T1000 (cell line): ENCODE results near the gene NUTF2.
"Not testable (repeated sequence)": the region's sequence is repeated elsewhere in the genome, so short reads cannot be mapped to it uniquely, and the experiment has no call there.

Experiments
- DNase-seq: peaks from one replicate; lab custom pipeline; 2025; ENCODE audit warnings: mixed read lengths; lab: John Stamatoyannopoulos, UW

Gene NUTF2

DNA sequence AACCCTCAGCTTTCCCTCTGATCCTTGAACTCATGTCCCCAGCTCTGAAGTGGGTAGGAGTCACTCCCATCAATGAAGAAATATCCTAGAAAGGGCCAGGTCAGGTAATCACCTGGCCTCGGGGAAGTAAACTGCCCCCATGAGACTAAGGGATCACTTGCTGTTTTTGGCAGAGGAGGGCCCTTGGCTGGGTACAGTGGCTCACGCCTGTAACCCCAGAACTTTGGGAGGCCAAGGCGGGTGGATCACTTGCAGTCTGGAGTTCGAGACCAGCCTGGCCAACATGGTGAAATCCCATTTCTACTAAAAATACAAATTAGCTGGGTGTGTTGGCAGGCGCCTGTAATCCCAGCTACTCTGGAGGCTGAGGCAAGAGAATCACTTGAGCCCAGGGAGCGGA is 17.3 kb downstream of the NUTF2 start:
- not testable (repeated sequence) for DNase-seq

- no peak for DNase-seq
These were observed 17.9 kb downstream of the NUTF2 start for GRCh38 chr16:67864594-67864993.

GRCh38 chr16:67865318-67865717 is 18.6 kb downstream of the NUTF2 start:
- no peak for DNase-seq

GRCh38 chr16:67868290-67868689 is 21.6 kb downstream of the NUTF2 start:
- no peak for DNase-seq

DNA sequence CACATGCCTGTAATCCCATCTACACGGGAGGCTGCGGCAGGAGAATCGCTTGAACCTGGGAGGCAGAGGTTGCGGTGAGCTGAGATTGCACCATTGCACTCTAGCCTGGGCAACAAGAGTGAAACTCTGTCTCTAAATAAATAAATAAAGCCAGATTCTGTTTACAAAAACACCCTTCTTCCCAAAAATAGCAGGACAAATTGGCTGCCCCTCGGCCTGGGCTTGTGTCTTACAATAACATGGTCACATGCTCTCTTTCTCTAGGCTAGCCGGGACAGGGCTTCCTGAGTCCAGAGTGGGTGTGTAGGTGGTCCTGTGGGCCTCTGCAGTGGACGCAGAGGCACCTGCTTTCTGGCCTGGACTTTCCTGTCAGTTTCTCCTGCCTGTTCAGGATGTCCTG is 22.9 kb downstream of the NUTF2 start:
- no peak for DNase-seq

DNA sequence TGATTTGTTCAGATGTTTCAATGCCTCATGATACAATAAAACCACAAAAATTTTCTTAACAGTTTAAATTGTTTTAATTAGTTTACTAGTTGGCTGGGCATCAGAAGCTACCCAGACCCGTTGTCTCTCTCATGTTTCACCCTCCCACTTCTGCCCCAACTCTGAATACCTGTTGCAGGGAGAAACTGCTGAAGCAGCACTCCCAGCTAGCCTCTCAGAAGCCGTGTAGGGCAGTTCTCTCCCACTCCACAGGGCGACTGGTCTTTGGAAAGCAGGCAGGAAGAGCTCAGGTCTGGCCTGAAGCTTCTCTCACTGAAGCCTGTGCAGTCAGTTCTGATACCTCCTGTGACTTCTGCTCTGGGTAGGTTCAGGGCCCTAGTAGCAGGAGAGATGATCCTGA is 24.5 kb downstream of the NUTF2 start:
- DNase-seq: no peak

DNA sequence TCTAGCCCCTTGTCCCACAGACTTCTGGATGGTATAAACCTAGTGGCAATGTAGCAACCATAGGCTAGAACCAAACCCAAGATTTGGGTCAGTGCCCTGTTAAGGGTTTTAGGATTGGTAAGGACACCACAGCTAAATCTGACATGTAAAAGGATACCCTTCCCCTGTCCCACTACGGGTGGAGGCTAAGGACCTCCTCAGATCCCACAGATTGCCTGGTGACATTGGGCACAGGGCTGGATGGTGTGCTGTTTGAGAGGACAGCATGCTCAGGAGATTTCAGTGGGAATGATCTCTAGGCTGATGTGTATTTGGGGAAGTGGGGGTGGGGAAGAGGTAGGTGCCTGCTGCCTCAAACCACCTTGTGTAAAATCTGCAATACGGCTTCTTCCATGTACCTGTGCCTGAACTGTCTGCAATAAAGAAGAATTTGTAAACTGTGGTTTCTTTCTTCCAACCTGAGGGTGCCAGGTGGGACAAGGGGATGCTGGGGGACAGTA is 25.4 kb downstream of the NUTF2 start:
- DNase-seq: no peak

- peak; percentile 52 for DNase-seq
These were observed 26.1 kb downstream of the NUTF2 start, which contains the start of gene EDC4 for GRCh38 chr16:67872631-67873434. TSS of gene EDC4 (plus strand) at chr16:67873052. CDS start at chr16:67873262, 210 bp downstream.

GRCh38 chr16:67873435-67874370 is 27.0 kb downstream of the NUTF2 start:
- DNase-seq: no peak

- DNase-seq: no peak
These were observed 27.6 kb downstream of the NUTF2 start for GRCh38 chr16:67874372-67874771.

DNA sequence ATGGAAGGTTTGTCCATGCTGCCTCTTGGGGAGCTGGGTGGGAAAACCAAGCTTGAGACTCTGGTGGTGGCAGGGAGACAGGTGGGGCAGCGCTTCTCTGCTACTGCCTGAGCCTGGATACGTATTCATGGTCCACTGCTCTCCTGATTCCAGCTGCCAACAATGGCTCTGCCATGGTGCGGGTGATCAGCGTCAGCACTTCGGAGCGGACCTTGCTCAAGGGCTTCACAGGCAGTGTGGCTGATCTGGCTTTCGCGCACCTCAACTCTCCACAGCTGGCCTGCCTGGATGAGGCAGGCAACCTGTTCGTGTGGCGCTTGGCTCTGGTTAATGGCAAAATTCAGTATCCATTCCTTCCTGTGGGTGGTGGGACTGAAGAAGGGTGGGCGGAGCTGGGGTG is 30.3 kb downstream of the NUTF2 start:
- DNase-seq: no peak

- DNase-seq: no peak
These were observed 31.5 kb downstream of the NUTF2 start for GRCh38 chr16:67878232-67878631.

DNA sequence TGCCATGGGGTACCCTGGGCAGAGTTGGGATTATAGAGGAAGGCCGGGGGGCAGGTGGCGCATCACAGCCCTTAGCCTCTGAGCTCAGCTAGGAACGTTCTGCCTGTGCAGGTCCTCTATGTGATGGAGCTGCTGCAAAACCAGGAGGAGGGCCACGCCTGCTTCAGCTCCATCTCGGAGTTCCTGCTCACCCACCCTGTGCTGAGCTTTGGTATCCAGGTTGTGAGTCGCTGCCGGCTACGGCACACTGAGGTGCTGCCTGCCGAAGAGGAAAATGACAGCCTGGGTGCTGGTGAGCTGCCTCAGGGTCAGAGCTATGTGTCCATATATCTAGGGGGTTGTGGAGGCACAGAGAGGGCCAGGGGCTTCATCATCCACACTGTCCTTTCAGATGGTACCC is 32.1 kb downstream of the NUTF2 start:
- DNase-seq: no peak

DNA sequence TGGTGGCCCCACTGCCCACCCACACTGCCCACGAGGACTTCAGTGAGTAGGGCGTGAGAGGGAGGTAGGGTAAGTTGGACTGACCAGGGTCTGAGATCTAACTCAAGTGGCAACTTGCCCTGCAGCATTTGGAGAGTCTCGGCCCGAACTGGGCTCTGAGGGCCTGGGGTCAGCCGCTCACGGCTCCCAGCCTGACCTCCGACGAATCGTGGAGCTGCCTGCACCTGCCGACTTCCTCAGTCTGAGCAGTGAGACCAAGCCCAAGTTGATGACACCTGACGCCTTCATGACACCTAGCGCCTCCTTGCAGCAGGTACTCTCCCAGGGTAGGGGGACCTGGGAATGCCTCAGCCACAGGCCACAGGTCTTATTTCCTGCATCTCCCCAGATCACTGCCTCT is 32.7 kb downstream of the NUTF2 start:
- no peak for DNase-seq

GRCh38 chr16:67879936-67880335 is 33.2 kb downstream of the NUTF2 start:
- no peak for DNase-seq

DNA sequence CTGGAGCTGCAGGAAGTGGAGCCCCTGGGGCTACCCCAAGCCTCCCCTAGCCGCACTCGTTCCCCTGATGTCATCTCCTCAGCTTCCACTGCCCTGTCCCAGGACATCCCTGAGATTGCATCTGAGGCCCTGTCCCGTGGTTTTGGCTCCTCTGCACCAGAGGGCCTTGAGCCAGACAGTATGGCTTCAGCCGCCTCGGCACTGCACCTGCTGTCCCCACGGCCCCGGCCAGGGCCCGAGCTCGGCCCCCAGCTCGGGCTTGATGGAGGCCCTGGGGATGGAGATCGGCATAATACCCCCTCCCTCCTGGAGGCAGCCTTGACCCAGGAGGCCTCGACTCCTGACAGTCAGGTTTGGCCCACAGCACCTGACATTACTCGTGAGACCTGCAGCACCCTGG is 33.9 kb downstream of the NUTF2 start:
- no peak for DNase-seq

- no peak for DNase-seq
These were observed 35.0 kb downstream of the NUTF2 start for GRCh38 chr16:67881621-67882161.

DNA sequence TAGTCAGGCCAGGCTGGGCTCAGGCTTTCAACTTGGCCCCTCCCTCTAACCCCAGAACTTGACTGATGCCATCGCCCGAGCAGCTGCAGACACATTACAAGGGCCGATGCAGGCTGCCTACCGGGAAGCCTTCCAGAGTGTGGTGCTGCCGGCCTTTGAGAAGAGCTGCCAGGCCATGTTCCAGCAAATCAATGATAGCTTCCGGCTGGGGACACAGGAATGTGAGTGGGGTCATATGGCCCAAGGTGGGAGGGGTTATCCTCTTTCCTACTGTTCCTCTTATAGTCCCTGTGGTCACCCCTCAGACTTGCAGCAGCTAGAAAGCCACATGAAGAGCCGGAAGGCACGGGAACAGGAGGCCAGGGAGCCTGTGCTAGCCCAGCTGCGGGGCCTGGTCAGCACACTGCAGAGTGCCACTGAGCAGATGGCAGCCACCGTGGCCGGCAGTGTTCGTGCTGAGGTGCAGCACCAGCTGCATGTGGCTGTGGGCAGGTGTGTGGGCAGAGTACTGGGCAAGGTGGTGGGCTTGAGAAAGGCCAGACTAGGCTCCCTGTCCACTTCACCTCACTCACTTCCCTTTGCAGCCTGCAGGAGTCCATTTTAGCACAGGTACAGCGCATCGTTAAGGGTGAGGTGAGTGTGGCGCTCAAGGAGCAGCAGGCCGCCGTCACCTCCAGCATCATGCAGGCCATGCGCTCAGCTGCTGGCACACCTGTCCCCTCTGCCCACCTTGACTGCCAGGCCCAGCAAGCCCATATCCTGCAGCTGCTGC is 35.8 kb downstream of the NUTF2 start:
- no peak for DNase-seq

- DNase-seq: no peak
These were observed 36.6 kb downstream of the NUTF2 start for GRCh38 chr16:67883146-67883871.

DNA sequence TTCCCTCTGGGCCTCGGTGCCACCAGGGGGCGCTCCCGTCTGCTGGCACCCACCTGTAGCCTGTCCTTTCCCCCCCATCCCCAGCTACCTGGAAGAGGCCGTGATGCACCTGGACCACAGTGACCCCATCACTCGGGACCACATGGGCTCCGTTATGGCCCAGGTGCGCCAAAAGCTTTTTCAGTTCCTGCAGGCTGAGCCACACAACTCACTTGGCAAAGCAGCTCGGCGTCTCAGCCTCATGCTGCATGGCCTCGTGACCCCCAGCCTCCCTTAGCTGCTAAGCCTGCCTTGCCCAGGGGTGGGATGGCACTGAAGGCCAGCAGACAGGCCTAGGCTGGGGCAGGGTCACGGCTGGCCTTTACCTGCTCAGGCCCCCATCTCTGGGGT is 37.1 kb downstream of the NUTF2 start:
- no peak for DNase-seq

DNA sequence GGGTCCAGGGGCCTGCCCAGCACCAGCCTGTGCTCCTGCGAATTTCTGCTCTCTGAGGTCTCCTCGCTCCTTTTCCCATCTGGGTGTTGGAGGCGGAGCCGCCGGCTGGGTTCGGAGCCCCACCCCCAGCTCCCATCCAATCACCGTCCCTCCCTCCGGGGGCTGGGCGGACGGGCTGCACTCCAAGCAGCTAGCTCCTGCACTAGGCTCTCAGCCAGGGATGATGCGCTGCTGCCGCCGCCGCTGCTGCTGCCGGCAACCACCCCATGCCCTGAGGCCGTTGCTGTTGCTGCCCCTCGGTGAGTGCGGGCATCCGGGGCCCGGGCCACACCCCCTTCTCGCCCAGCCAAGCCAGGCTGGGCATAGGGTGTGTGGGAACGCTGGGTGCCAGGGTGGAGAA is 38.0 kb downstream of the NUTF2 start, which contains the start of gene NRN1L:
NRN1L (plus strand) TSS at position 202 of the 400 bp plus-strand sequence; CDS start at position 221, 19 bp downstream.
- peak; percentile 88 for DNase-seq
